ENCODE data around the gene SDF4.
A peak's percentile ranks its signal among the peaks of the same experiment; 100 is the strongest.
"Not testable (repeated sequence)": the region's sequence is repeated elsewhere in the genome, so short reads cannot be mapped to it uniquely, and the experiment has no call there.

SDF4 gene

GRCh38 chr1:1248009-1248913 is 16.5 kb upstream of the SDF4 start:
- peaks cover 0 to 13% of the 10 kb centered on the region in 2 experiments; a peak in 2 of 3 replicates for H3K36me3 ChIP-seq (ENCODE audit: control insufficient read depth in 2 of 2, insufficient read depth in 1 of 2, low read length in 2 of 2)
- H3K4me1 ChIP-seq (ENCODE audit: control insufficient read depth, insufficient read depth, low read length); H3K9me3 ChIP-seq (ENCODE audit: control insufficient read depth, insufficient read depth, low read depth, low read length); H3K4me3 ChIP-seq (ENCODE audit: low read depth, low read length); H3K27ac ChIP-seq (ENCODE audit: extremely low read depth, low read depth, low read length); POLR2A ChIA-PET: not testable (repeated sequence)
- TF ChIP-seq GLIS1 (tag by site-specific recombination; IDR thresholded peaks at IDR 0.05) (peak; percentile 89), ZFHX2 (tag by site-specific recombination; conservative IDR thresholded peaks at IDR 0.05) (0 out of 2 replicates have a peak, but pooled peaks have one; percentile 15), ZNF335 (tag by site-specific recombination; conservative IDR thresholded peaks at IDR 0.05) (peak; percentile 96), KLF8 (tag by site-specific recombination; IDR thresholded peaks at IDR 0.05) (0 out of 2 replicates have a peak, but pooled peaks have one; percentile 25)
- CTCF ChIA-PET: interaction anchor here (1.1 kb wide), 1 partner anchor 43 kb away, joined by 4 read pairs; no protein-coding TSS in a partner anchor

- ChIA-PET POLR2A (no interaction called here), CTCF (interaction anchor here (1.1 to 1.3 kb wide), 2 partner anchors 43 to 125 kb away, joined by 4 to 6 read pairs; no protein-coding TSS in a partner anchor)
- no peak for TF ChIP-seq ZNF248 (tag by site-specific recombination; IDR thresholded peaks at IDR 0.05)
- TF ChIP-seq ZSCAN23 (tag by site-specific recombination; IDR thresholded peaks at IDR 0.05): no peak
- no peak for TF ChIP-seq ZNF610 (tag by site-specific recombination; IDR thresholded peaks at IDR 0.05; ENCODE audit: borderline replicate concordance)
- no peak for TF ChIP-seq ATF2 (tag by site-specific recombination; IDR thresholded peaks at IDR 0.05; ENCODE audit: low read depth)
- TF ChIP-seq ZNF624 (tag by site-specific recombination; IDR thresholded peaks at IDR 0.05): no peak
- TF ChIP-seq ZNF654 (tag by site-specific recombination; IDR thresholded peaks at IDR 0.05; ENCODE audit: low read depth): no peak
- TF ChIP-seq ZSCAN4 (tag by site-specific recombination; IDR thresholded peaks at IDR 0.05): no peak
- TF ChIP-seq ZBTB7A (tag by site-specific recombination; IDR thresholded peaks at IDR 0.05; ENCODE audit: low read depth): peak; percentile 50; the same call in 1 of the 2 replicates
- no peak for TF ChIP-seq ZNF140 (tag by site-specific recombination; IDR thresholded peaks at IDR 0.05)
- TF ChIP-seq ZNF580 (tag by site-specific recombination; IDR thresholded peaks at IDR 0.05): no peak
- TF ChIP-seq HIC1 (tag by site-specific recombination; IDR thresholded peaks at IDR 0.05): 0 out of 2 replicates have a peak, but pooled peaks have one; percentile 41
- Histone ChIP-seq H3K36me3 (ENCODE audit: control insufficient read depth in 2 of 2, insufficient read depth in 1 of 2, low read length in 2 of 2) (peaks cover 0 to 4% of the 10 kb centered on the region in 2 experiments; a peak in 2 of 3 replicates), H3K27ac (ENCODE audit: extremely low read depth, low read depth, low read length) (no peak overlapping the region), H3K4me3 (ENCODE audit: low read depth, low read length) (no peak overlapping the region), H3K4me1 (ENCODE audit: control insufficient read depth, insufficient read depth, low read length) (no peaks in the 10 kb centered on the region; the same call in 1 of the 2 replicates), H3K9me3 (ENCODE audit: control insufficient read depth, insufficient read depth, low read depth, low read length) (no peaks in the 10 kb centered on the region)
Observed at GRCh38 chr1:1247341-1247913, 15.6 kb upstream of the SDF4 start.
